ENCODE data around the gene LSM12. TPM values are rescaled to one million over a fixed set of nuclear protein-coding genes. Genes with fewer than 3 reads are reported as not detected.
"Not testable (repeated sequence)": the region's sequence is repeated elsewhere in the genome, so short reads cannot be mapped to it uniquely, and the experiment has no call there.

LSM12 gene
- total RNA-seq, 4 donors from 2014 or later = 27.3 to 44.3 (median 36.9) TPM

- H3K4me3 ChIP-seq = no peak overlapping the region
- H3K27me3 ChIP-seq = no peaks in the 10 kb centered on the region
- intact Hi-C loops (cut with DNase I) = no loop called here
- peaks cover 0 to 49% (median 0%) of the 10 kb centered on the region in 3 donors for H3K36me3 ChIP-seq
- H3K4me1 ChIP-seq = no peaks in the 10 kb centered on the region
- TF ChIP-seq, protein P1, sequence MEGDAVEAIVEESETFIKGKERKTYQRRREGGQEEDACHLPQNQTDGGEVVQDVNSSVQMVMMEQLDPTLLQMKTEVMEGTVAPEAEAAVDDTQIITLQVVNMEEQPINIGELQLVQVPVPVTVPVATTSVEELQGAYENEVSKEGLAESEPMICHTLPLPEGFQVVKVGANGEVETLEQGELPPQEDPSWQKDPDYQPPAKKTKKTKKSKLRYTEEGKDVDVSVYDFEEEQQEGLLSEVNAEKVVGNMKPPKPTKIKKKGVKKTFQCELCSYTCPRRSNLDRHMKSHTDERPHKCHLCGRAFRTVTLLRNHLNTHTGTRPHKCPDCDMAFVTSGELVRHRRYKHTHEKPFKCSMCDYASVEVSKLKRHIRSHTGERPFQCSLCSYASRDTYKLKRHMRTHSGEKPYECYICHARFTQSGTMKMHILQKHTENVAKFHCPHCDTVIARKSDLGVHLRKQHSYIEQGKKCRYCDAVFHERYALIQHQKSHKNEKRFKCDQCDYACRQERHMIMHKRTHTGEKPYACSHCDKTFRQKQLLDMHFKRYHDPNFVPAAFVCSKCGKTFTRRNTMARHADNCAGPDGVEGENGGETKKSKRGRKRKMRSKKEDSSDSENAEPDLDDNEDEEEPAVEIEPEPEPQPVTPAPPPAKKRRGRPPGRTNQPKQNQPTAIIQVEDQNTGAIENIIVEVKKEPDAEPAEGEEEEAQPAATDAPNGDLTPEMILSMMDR (IDR thresholded peaks at IDR 0.05) = no peak
- no peak for TF ChIP-seq POLR2A (IDR thresholded peaks at IDR 0.05)
- no peak overlapping the region for H3K27ac ChIP-seq
- WGBS, 2 donors = 92 to 94% methylated on average over 4 to 11 of the region's 22 CpGs
- DNase-seq = no peak
- H3K9me3 ChIP-seq = no peaks in the 10 kb centered on the region
These were observed 42.8 kb downstream of the LSM12 start for GRCh38 chr17:44023545-44024270.

DNA sequence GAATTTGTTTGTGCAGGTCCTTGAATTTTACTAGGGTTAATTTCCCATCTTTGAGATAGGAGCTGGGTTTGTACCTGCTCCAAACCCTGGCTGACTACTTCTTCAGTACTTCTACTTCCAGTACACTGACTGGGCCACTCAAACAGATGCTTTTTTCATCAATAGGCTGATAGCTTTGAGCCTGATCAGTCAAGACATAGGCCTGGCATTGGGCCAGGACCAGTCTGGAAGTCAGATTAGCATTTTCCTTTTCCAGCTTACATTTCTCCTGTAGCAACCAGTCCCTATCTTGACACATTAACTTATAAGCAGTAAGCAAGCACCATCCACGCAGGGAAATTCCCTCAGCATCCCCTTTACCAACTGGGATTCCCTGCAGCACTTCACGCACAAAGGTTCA lies 44.2 kb downstream of the LSM12 start:
- intact Hi-C loops (cut with DNase I) = no loop called here
- H3K9me3 ChIP-seq = no peaks in the 10 kb centered on the region
- H3K27ac ChIP-seq = no peak overlapping the region
- H3K36me3 ChIP-seq = peaks cover 0 to 43% (median 0%) of the 10 kb centered on the region in 3 donors
- H3K27me3 ChIP-seq = no peaks in the 10 kb centered on the region
- no peaks in the 10 kb centered on the region for H3K4me1 ChIP-seq
- no peak overlapping the region for H3K4me3 ChIP-seq
- 95 to 97% methylated on average over 2 of the region's 2 CpGs for WGBS, 2 donors
- no peak for DNase-seq
- TF ChIP-seq, protein P1 (IDR thresholded peaks at IDR 0.05) = no peak
- TF ChIP-seq POLR2A (IDR thresholded peaks at IDR 0.05) = no peak

- H3K4me3 ChIP-seq; DNase-seq; H3K4me1 ChIP-seq; H3K27me3 ChIP-seq; H3K27ac ChIP-seq; intact Hi-C loops (cut with DNase I); H3K9me3 ChIP-seq: not testable (repeated sequence)
- WGBS, 2 donors = 89 to 92% methylated on average over 7 of the region's 7 CpGs
- H3K36me3 ChIP-seq = peaks cover 0 to 43% (median 0%) of the 10 kb centered on the region in 3 donors
These were observed 45.2 kb downstream of the LSM12 start for GRCh38 chr17:44021227-44021626.

- peak; percentile 42 for DNase-seq
- Histone ChIP-seq H3K27me3 (no peaks in the 10 kb centered on the region), H3K27ac (peak within 1 kb of the TSS; percentile 80 to 90 (median 86)), H3K36me3 (peaks cover 0 to 33% (median 0%) of the 10 kb centered on the region in 3 donors), H3K4me1 (peaks cover 10 to 28% (median 12%) of the 10 kb centered on the region in 3 donors), H3K9me3 (no peaks in the 10 kb centered on the region), H3K4me3 (peak within 1 kb of the TSS; percentile 71 to 90 (median 86))
- 0 to 1% methylated on average over 23 to 27 of the region's 43 CpGs for WGBS, 2 donors
- intact Hi-C loops (cut with DNase I) = no loop called here
- peak in 2 of 4 donors; percentile 25 to 41 for TF ChIP-seq POLR2A (IDR thresholded peaks at IDR 0.05)
- TF ChIP-seq, protein P1 (IDR thresholded peaks at IDR 0.05) = peak in 1 of 6 experiments; percentile 42
These were observed 51.9 kb downstream of the LSM12 start, which contains the start of gene TMEM101 for GRCh38 chr17:44014437-44015172. TSS of gene TMEM101 (minus strand) at chr17:44014963. CDS start at chr17:44014952, 11 bp downstream.

GRCh38 chr17:44014133-44014436 lies 52.4 kb downstream of the LSM12 start:
- H3K9me3 ChIP-seq = no peaks in the 10 kb centered on the region
- H3K27me3 ChIP-seq = no peaks in the 10 kb centered on the region
- H3K36me3 ChIP-seq = peaks cover 0 to 38% (median 0%) of the 10 kb centered on the region in 3 donors
- peaks cover 10 to 28% (median 12%) of the 10 kb centered on the region in 3 donors for H3K4me1 ChIP-seq
- intact Hi-C loops (cut with DNase I) = no loop called here
- no peak for DNase-seq
- H3K4me3 ChIP-seq = peak overlapping the region; percentile 71 to 90 (median 86)
- peak overlapping the region; percentile 80 to 90 (median 86) for H3K27ac ChIP-seq
- TF ChIP-seq, protein P1 (IDR thresholded peaks at IDR 0.05) = no peak
- TF ChIP-seq POLR2A (IDR thresholded peaks at IDR 0.05) = no peak
- WGBS, 2 donors = 20 to 41% methylated on average over 1 to 3 of the region's 12 CpGs
